ENCODE results near the gene DNAJB9.

The DNAJB9 gene

GRCh38 chr7:108598914-108599580 lies 29.4 kb downstream of the DNAJB9 start:
- no peaks in the 10 kb centered on the region for H3K4me1 ChIP-seq (ENCODE audit: insufficient read depth, low read length, severe bottlenecking)
- H3K9ac ChIP-seq (ENCODE audit: low read length) = no peak overlapping the region
- no peak overlapping the region for H3K4me3 ChIP-seq (ENCODE audit: low read depth, low read length, poor library complexity, severe bottlenecking)
- no peak overlapping the region for H3K27ac ChIP-seq (ENCODE audit: low read depth, low read length, poor library complexity, severe bottlenecking)
- H3F3A ChIP-seq (ENCODE audit: insufficient read depth, low read length) = no peaks in the 10 kb centered on the region
- no peak for TF ChIP-seq EZH2 (IDR thresholded peaks at IDR 0.05; ENCODE audit: borderline replicate concordance, low read length)
- TF ChIP-seq CTCF (IDR thresholded peaks at IDR 0.05; ENCODE audit: low read length) = no peak
- H3K27me3 ChIP-seq (ENCODE audit: insufficient read depth, low read length) = no peaks in the 10 kb centered on the region; the same call in 1 of the 2 replicates
- H3K9me2 ChIP-seq (ENCODE audit: low read depth, low read length) = no peaks in the 10 kb centered on the region
- H3K4me2 ChIP-seq (ENCODE audit: low read length) = no peak overlapping the region
- H3K79me2 ChIP-seq (ENCODE audit: insufficient read depth, low read length) = no peaks in the 10 kb centered on the region
- no peaks in the 10 kb centered on the region for H3K9me3 ChIP-seq (ENCODE audit: low read length)
- H4K20me1 ChIP-seq (ENCODE audit: insufficient read depth, low read length) = no peaks in the 10 kb centered on the region
- H3K36me3 ChIP-seq (ENCODE audit: insufficient read depth, low read length) = no peaks in the 10 kb centered on the region
- H2AFZ ChIP-seq (ENCODE audit: low read length) = no peak overlapping the region

GRCh38 chr7:108600399-108600798 lies 30.7 kb downstream of the DNAJB9 start:
- no peak for TF ChIP-seq EZH2 (IDR thresholded peaks at IDR 0.05; ENCODE audit: borderline replicate concordance, low read length)
- TF ChIP-seq CTCF (IDR thresholded peaks at IDR 0.05; ENCODE audit: low read length) = no peak
- no peak overlapping the region for H3K4me2 ChIP-seq (ENCODE audit: low read length)

GRCh38 chr7:108603656-108604306 lies 34.1 kb downstream of the DNAJB9 start:
- H2AFZ ChIP-seq (ENCODE audit: low read length) = no peak overlapping the region
- no peak for TF ChIP-seq EZH2 (IDR thresholded peaks at IDR 0.05; ENCODE audit: borderline replicate concordance, low read length)
- no peak for TF ChIP-seq CTCF (IDR thresholded peaks at IDR 0.05; ENCODE audit: low read length)
- H3K9me3 ChIP-seq (ENCODE audit: low read length) = no peaks in the 10 kb centered on the region
- H3K79me2 ChIP-seq (ENCODE audit: insufficient read depth, low read length) = no peaks in the 10 kb centered on the region
- no peaks in the 10 kb centered on the region for H4K20me1 ChIP-seq (ENCODE audit: insufficient read depth, low read length)
- no peaks in the 10 kb centered on the region for H3K4me1 ChIP-seq (ENCODE audit: insufficient read depth, low read length, severe bottlenecking)
- no peak overlapping the region for H3K27ac ChIP-seq (ENCODE audit: low read depth, low read length, poor library complexity, severe bottlenecking)
- H3K27me3 ChIP-seq (ENCODE audit: insufficient read depth, low read length) = no peaks in the 10 kb centered on the region; the same call in 1 of the 2 replicates
- H3K9me2 ChIP-seq (ENCODE audit: low read depth, low read length) = no peaks in the 10 kb centered on the region
- no peak overlapping the region for H3K4me2 ChIP-seq (ENCODE audit: low read length)
- H3K36me3 ChIP-seq (ENCODE audit: insufficient read depth, low read length) = no peaks in the 10 kb centered on the region
- no peak overlapping the region for H3K4me3 ChIP-seq (ENCODE audit: low read depth, low read length, poor library complexity, severe bottlenecking)
- H3K9ac ChIP-seq (ENCODE audit: low read length) = no peak overlapping the region
- no peaks in the 10 kb centered on the region for H3F3A ChIP-seq (ENCODE audit: insufficient read depth, low read length)

More at GRCh38 chr7:108600399-108600798, 30.7 kb downstream of the DNAJB9 start:
- no peaks in the 10 kb centered on the region; the same call in 1 of the 2 replicates for H3K27me3 ChIP-seq (ENCODE audit: insufficient read depth, low read length)
- no peak overlapping the region for H3K27ac ChIP-seq (ENCODE audit: low read depth, low read length, poor library complexity, severe bottlenecking)
- H3K79me2 ChIP-seq (ENCODE audit: insufficient read depth, low read length) = no peaks in the 10 kb centered on the region
- H3K4me1 ChIP-seq (ENCODE audit: insufficient read depth, low read length, severe bottlenecking) = no peaks in the 10 kb centered on the region
- H3K9ac ChIP-seq (ENCODE audit: low read length) = no peak overlapping the region
- no peaks in the 10 kb centered on the region for H3K9me3 ChIP-seq (ENCODE audit: low read length)
- H3K9me2 ChIP-seq (ENCODE audit: low read depth, low read length) = no peaks in the 10 kb centered on the region
- H3K4me3 ChIP-seq (ENCODE audit: low read depth, low read length, poor library complexity, severe bottlenecking) = no peak overlapping the region
- H3K36me3 ChIP-seq (ENCODE audit: insufficient read depth, low read length) = no peaks in the 10 kb centered on the region
- no peaks in the 10 kb centered on the region for H3F3A ChIP-seq (ENCODE audit: insufficient read depth, low read length)
- no peaks in the 10 kb centered on the region for H4K20me1 ChIP-seq (ENCODE audit: insufficient read depth, low read length)
- no peak overlapping the region for H2AFZ ChIP-seq (ENCODE audit: low read length)
